Measurements from ENCODE around the gene SYNDIG1L. TPM values are rescaled to one million over a fixed set of nuclear protein-coding genes. Genes with fewer than 3 reads are reported as not detected.

The SYNDIG1L gene
- total and polyA plus RNA-seq, 2 of the 8 experiments (the other 6 are each of a cell fraction or from before 2014, with no cell fraction given), result 3.0 to 3.2 TPM

- peak in 1 of 2 experiments; percentile 94 for DNase-seq (ENCODE audit: low read depth in 1 of 2, low spot score in 2 of 2)
- ChIA-PET POLR2A (ENCODE audit: partially characterized antibody) (interaction anchor here (1.0 to 2.7 kb wide), 5 partner anchors 11 to 76 kb away, joined by 3 to 10 read pairs (median 4); no protein-coding TSS in a partner anchor), CTCF (ENCODE audit: partially characterized antibody) (interaction anchor here (0.6 to 4.1 kb wide), 7 partner anchors 10 to 123 kb away, joined by 3 to 20 read pairs (median 4); partner anchors contain the start of gene ABCD4)
- no peak for FAIRE-seq
- H2BK15ac ChIP-seq (ENCODE audit: low read length), result no peak overlapping the region
- no peaks in the 10 kb centered on the region for H3K36me3 ChIP-seq (ENCODE audit: control insufficient read depth in 2 of 4, insufficient read depth in 4 of 4, low read length in 3 of 4)
- H2BK20ac ChIP-seq (ENCODE audit: low read length), result no peak overlapping the region
- no peak overlapping the region for H2BK120ac ChIP-seq (replicated peaks; ENCODE audit: low read depth, low read length)
- H3K27me3 ChIP-seq (replicated peaks in 1 of 4; ENCODE audit: control insufficient read depth in 3 of 4, extremely low read depth in 1 of 4, insufficient read depth in 3 of 4, low read length in 3 of 4), result peaks cover 0 to 12% (median 7%) of the 10 kb centered on the region in 4 experiments; a peak in 4 of 7 replicates
- H4K91ac ChIP-seq (replicated peaks; ENCODE audit: insufficient read length, low read length), result no peak overlapping the region
- no peaks in the 10 kb centered on the region for H3K9me3 ChIP-seq (ENCODE audit: insufficient read depth in 2 of 2, low read depth in 1 of 2, low read length in 1 of 2)
- no peak overlapping the region; a peak in 1 of 7 replicates for H3K9ac ChIP-seq (replicated peaks in 1 of 4; ENCODE audit: extremely low read depth in 1 of 4, low read depth in 3 of 4, low read length in 3 of 4)
- no peak overlapping the region for H3K27ac ChIP-seq (ENCODE audit: low read depth, low read length)
- H3K4me3 ChIP-seq (ENCODE audit: extremely low read depth in 1 of 4, insufficient read depth in 2 of 4, low read depth in 3 of 4, low read length in 4 of 4), result peak overlapping the region; percentile 34 to 60 (median 51)
- 0 out of 2 replicates have a peak overlapping the region, but pooled peaks have one; percentile 9 for H3K18ac ChIP-seq (ENCODE audit: extremely low read depth, low read length)
- H3K23me2 ChIP-seq (ENCODE audit: low read depth, low read length), result peaks cover 5% of the 10 kb centered on the region
- peaks cover 0 to 2% of the 10 kb centered on the region in 2 experiments for H4K20me1 ChIP-seq (replicated peaks in 1 of 2; ENCODE audit: control insufficient read depth in 1 of 2, insufficient read depth in 2 of 2, low read length in 2 of 2)
- H3K4me2 ChIP-seq (ENCODE audit: insufficient read depth in 1 of 2, low read depth in 2 of 2, low read length in 2 of 2), result peak overlapping the region; percentile 77 to 83
- H3K23ac ChIP-seq (ENCODE audit: insufficient read length), result no peak overlapping the region
- no peaks in the 10 kb centered on the region for H3K79me2 ChIP-seq (ENCODE audit: control insufficient read depth in 1 of 2, insufficient read depth in 2 of 2, low read length in 2 of 2)
- 0 out of 2 replicates have a peak overlapping the region, but pooled peaks have one; percentile 9 for H2BK12ac ChIP-seq (ENCODE audit: low read depth, low read length)
- 15% methylated on average over 23 of the region's 66 CpGs; no CpG with 5 or more reads in 1 of the 2 experiments for WGBS, 2 experiments (ENCODE audit: extremely low coverage in 1 of 2, insufficient coverage in 1 of 2, insufficient read length in 1 of 2, insufficient replicate concordance in 2 of 2, low coverage in 1 of 2, low lambda C conversion rate in 2 of 2, missing lambda C conversion rate in 1 of 2)
- no peak overlapping the region for H2AFZ ChIP-seq (ENCODE audit: low read length)
- no peaks in the 10 kb centered on the region for H3K79me1 ChIP-seq (ENCODE audit: low read depth, low read length)
- H3K4ac ChIP-seq (replicated peaks; ENCODE audit: insufficient read length, low read depth, low read length), result no peak overlapping the region
- no peak overlapping the region for H4K8ac ChIP-seq (ENCODE audit: extremely low read depth, insufficient read depth, low read length)
- H3K14ac ChIP-seq (ENCODE audit: insufficient read length), result no peak overlapping the region
- no peak overlapping the region for H2AK5ac ChIP-seq (ENCODE audit: low read depth, low read length)
- no peak overlapping the region for H4K5ac ChIP-seq (ENCODE audit: insufficient read length, low read depth, low read length)
- H3K4me1 ChIP-seq (replicated peaks in 1 of 4; ENCODE audit: control insufficient read depth in 3 of 4, insufficient read depth in 4 of 4, low read length in 3 of 4), result peaks cover 27 to 39% (median 30%) of the 10 kb centered on the region in 4 experiments
- H3K56ac ChIP-seq (replicated peaks; ENCODE audit: insufficient read length, low read depth, low read length), result no peak overlapping the region
- no peak overlapping the region; the same call in 1 of the 2 replicates for H2BK5ac ChIP-seq (ENCODE audit: low read depth, low read length)
- no peak for TF ChIP-seq TAF1 (IDR thresholded peaks at IDR 0.05; ENCODE audit: low read depth, low read length)
- no peak for TF ChIP-seq SUZ12 (IDR thresholded peaks at IDR 0.05; ENCODE audit: low read length)
- TF ChIP-seq SIN3A (conservative IDR thresholded peaks at IDR 0.05 in 1 of 2, IDR thresholded peaks at IDR 0.05 in 1 of 2; ENCODE audit: low read depth in 1 of 2, low read length in 2 of 2), result 0 out of 4 replicates have a peak, but pooled peaks of 1 of the 2 experiments have one; percentile 56
- TF ChIP-seq POU5F1 (IDR thresholded peaks at IDR 0.05; ENCODE audit: low read depth, low read length), result no peak
- no peak for TF ChIP-seq EZH2 (IDR thresholded peaks at IDR 0.05; ENCODE audit: low read depth, low read length, severe bottlenecking)
- peak; percentile 20; the same call in 1 of the 2 replicates for TF ChIP-seq MAX (IDR thresholded peaks at IDR 0.05)
- no peak for TF ChIP-seq SP1 (IDR thresholded peaks at IDR 0.05; ENCODE audit: low read depth, low read length)
- TF ChIP-seq CBX8 (IDR thresholded peaks at IDR 0.05; ENCODE audit: borderline replicate concordance, low read depth, low read length), result no peak
- no peak for TF ChIP-seq NANOG (IDR thresholded peaks at IDR 0.05; ENCODE audit: insufficient read depth, low read depth, low read length, poor library complexity, severe bottlenecking)
- TF ChIP-seq YY1 (IDR thresholded peaks at IDR 0.05; ENCODE audit: low read depth, low read length), result no peak
- peak in 1 of 2 experiments; percentile 70; a peak in 1 of 3 replicates for TF ChIP-seq EP300 (IDR thresholded peaks at IDR 0.05; ENCODE audit: borderline replicate concordance in 1 of 2, low read depth in 2 of 2, low read length in 2 of 2)
These were observed 347 bp downstream of the SYNDIG1L start for GRCh38 chr14:74425525-74426201.

Measured in H1 (cell line).